HS-5 (cell line): ENCODE results near the gene CSNK1G2.

Experiments used
- DNase-seq: peaks from one replicate; pipeline ENCODE4 v3.0.0-alpha.2; 2012; ENCODE audit warnings: low read depth

Gene CSNK1G2

DNA sequence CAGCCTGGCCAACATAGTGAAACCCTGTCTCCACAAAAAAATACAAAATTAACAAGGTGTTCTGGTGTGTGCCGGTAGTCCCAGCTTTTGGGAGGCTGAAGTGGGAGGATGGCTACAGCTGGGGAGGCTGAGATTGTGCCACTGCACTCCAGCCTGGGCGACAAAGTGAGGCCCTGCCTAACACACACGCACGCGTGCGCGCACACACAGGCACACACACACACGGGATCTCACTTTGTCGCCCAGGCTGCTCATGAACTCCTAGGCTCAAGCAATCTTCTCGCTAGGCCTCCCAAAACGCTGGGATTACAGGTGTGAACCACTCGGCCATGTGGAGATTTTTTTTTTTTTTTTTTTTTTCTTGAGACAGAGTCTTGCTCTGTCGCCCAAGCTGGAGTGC is 77.8 kb downstream of the CSNK1G2 start:
- no peak for DNase-seq

DNA sequence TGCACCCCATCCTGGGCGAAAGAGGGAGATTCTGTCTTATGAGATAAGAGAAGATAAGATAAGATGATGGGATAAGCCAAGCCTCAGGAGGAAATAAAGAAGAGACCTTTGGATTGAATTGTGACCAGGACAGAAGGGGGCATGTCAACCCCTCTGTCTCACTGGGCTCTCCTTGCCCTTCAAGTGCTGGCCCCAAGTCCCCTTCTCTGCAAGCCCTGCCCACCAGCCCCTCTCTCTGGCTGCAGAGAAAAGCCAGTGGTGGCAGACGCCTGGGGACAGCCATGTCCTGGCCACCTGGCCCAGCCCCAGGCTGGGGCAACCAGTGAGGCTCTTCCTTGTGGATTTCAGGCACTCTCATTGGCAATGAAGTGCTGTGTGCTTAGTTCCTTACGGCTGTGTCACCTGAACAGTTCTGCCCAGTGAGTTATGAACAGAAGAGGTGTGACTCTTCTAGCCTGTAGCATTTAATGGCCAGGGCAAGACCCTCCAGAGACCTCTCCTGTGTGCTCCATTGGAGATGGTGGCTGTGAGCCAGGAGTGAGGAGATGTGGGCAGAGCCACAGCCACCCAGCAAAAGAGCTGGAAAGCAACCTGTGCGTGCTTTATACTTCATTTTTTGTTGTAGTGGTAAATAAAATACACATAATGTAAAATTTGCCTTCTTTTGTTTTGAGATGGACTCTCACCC is 80.6 kb downstream of the CSNK1G2 start:
- DNase-seq, result no peak

DNA sequence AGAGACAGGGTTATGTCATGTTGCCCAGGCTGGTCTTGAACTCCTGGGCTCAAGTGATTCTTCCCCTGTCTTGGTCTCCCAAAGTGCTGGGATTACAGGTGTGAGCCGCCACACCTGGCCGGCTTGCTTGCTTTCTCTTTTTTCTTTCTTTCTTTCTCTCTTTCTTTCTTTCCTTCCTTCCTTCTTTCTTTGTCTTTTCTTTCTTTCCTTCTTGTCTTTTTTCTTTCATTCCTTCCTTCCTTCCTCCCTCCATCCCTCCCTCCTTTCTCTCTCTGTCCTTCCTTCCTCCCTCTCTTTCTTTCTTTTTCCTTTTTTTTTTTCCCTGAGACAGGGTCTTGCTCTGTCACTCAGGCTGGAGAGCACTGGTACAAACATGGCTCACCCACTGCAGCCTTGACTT is 81.3 kb downstream of the CSNK1G2 start:
- no peak for DNase-seq

DNA sequence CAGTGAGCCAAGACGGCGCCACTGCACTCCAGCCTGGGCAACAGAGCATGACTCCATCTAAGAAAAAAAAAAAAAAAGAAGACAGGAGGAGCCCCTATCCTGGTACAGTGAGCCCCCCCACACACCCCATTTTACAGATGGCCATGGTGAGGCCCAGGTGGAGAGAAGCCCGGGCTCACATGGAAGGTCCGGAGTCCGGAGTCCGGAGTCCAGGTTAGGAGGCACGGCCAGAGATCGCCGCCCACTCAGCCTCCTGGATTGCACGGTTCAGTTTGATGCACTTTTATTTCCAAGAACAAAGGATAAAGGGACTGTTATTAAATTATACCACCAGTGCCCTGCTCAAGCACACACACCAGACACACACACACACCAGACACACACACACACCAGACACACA is 85.8 kb downstream of the CSNK1G2 start:
- no peak for DNase-seq

DNA sequence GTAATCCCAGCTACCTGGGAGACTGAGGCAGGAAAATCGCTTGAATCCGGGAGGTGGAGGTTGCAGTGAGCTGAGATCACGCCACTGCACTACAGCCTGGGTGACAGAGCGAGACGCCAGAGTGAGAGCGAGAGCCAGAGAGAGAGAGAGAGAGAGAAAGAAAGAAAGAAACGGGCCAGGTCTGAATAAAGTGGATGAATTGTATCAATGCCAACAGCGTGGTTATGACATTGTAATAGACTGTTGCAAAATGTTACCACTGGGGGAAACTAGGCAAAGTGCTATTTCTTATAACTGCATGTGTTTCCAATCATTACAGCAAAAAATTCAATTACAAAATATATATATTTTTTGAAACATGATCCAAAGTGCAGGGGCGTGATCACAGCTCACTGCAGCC is 86.4 kb downstream of the CSNK1G2 start:
- peak; percentile 56 for DNase-seq
